A549 (cell line): ENCODE data around the gene RAB11FIP4. TPM values are rescaled to one million over a fixed set of nuclear protein-coding genes. Genes with fewer than 3 reads are reported as not detected.

Experiments
- ATAC-seq, 2 experiments: fragments of 200-7000 bp in 1 of 2; fragments of >200 bp in 1 of 2; cut with Nextera tagmentation in 1 of 2; cut with Tn5 transposase in 1 of 2; 3 replicates each; pipeline versions ENCODE4 v1.8.0 to v1.9.1; 2018 to 2020; ENCODE audit warnings: mild to moderate bottlenecking in 1 of 2, moderate library complexity in 1 of 2
- CTCF ChIA-PET: fragments of 300-600 bp; sonication (Branson Sonifier 250); formaldehyde crosslinking; extraction: SDS; loops from one replicate; lab custom pipeline; 2021; ENCODE audit warnings: antibody characterized with exemption, inconsistent platforms; lab: Yijun Ruan, JAX
- POLR2A ChIA-PET: fragments of 350-600 bp; formaldehyde crosslinking; extraction: SDS; loops from one replicate; lab custom pipeline; 2021; ENCODE audit warnings: antibody characterized with exemption, inconsistent platforms; lab: Yijun Ruan, JAX
- DNase-seq, 2 experiments: peaks; one replicate each; pipeline versions ENCODE4 v3.0.0 to v3.0.0-alpha.2; 2011 to 2016; ENCODE audit warnings: low read depth in 1 of 2, low spot score in 1 of 2
- FAIRE-seq: peaks from 2 replicates; lab custom pipeline; 2011; peaks lifted over from hg19 to GRCh38; lab: Jason Lieb, UNC
- H3K27ac ChIP-seq, 2 experiments: fragments of >200 bp; sonication (Bioruptor Twin); formaldehyde crosslinking; 3 replicates each; pipeline ENCODE4 v1.5.1; 2016 to 2017
- H3K4me1 ChIP-seq: fragments of >200 bp; sonication (Bioruptor Twin); formaldehyde crosslinking; 3 replicates; pipeline ENCODE4 v1.6.1; 2016
- H3K4me2 ChIP-seq: fragments of >200 bp; sonication (Bioruptor Twin); formaldehyde crosslinking; 3 replicates; pipeline ENCODE4 v1.6.1; 2016
- H3K4me3 ChIP-seq: fragments of >200 bp; sonication (Bioruptor Twin); formaldehyde crosslinking; 3 replicates; pipeline ENCODE4 v1.5.1; 2016
- H3K9me3 ChIP-seq: fragments of >200 bp; sonication (Bioruptor Twin); formaldehyde crosslinking; 3 replicates; pipeline ENCODE4 v1.6.1; 2016
- BCL3 ChIP-seq: fragments of >200 bp; sonication (Bioruptor Twin); formaldehyde crosslinking; IDR thresholded peaks from 3 replicates; pipeline ENCODE4 v1.6.1; 2016
- BHLHE40 ChIP-seq: IDR thresholded peaks from 2 replicates; pipeline ENCODE4 v1.6.1; 2012; ENCODE audit warnings: low read depth, low read length, inconsistent platforms
- CBX8 ChIP-seq: fragments of 200-600 bp; sonication (generic); IDR thresholded peaks from 2 replicates; pipeline ENCODE4 v1.6.1; 2016
- CHD4 ChIP-seq: fragments of 200-600 bp; sonication (generic); IDR thresholded peaks from 2 replicates; pipeline ENCODE4 v1.6.1; 2016; ENCODE audit warnings: antibody characterized with exemption, mild to moderate bottlenecking, borderline replicate concordance
- EHMT2 ChIP-seq: fragments of 200-600 bp; sonication (generic); IDR thresholded peaks from 2 replicates; pipeline ENCODE4 v1.6.1; 2016; ENCODE audit warnings: antibody characterized with exemption, low read depth, mild to moderate bottlenecking, moderate library complexity
- ESRRA ChIP-seq: fragments of 150-350 bp; IDR thresholded peaks from 2 replicates; pipeline ENCODE4 v1.6.1; 2014; ENCODE audit warnings: mild to moderate bottlenecking, low read length, borderline replicate concordance
- FOSL2 ChIP-seq, 2 experiments: fragments of 450-650 bp in 1 of 2; fragments of >200 bp in 1 of 2; sonication (Bioruptor Twin) in 1 of 2; formaldehyde crosslinking; IDR thresholded peaks; 2 replicates each; pipeline versions ENCODE4 v1.5.0 to v1.6.1; 2016 to 2020; ENCODE audit warnings: mild to moderate bottlenecking in 1 of 2, moderate library complexity in 1 of 2
- HDAC2 ChIP-seq: fragments of 200-600 bp; sonication (generic); IDR thresholded peaks from 2 replicates; pipeline ENCODE4 v1.6.1; 2016
- HEYL ChIP-seq: fragments of 250-450 bp; sonication (Bioruptor Pico); IDR thresholded peaks from 2 replicates; pipeline ENCODE4 v1.8.0; 2021; ENCODE audit warnings: mild to moderate bottlenecking, moderate library complexity
- HOXA7 ChIP-seq: fragments of 250-450 bp; sonication (Bioruptor Pico); IDR thresholded peaks from 2 replicates; pipeline ENCODE4 v1.5.0; 2020; ENCODE audit warnings: mild to moderate bottlenecking, moderate library complexity
- JUN ChIP-seq, 2 experiments: fragments of >200 bp; sonication (Bioruptor Twin); formaldehyde crosslinking; IDR thresholded peaks; 2 replicates in 1 of 2; 3 replicates in 1 of 2; pipeline ENCODE4 v1.6.1; 2016 to 2017
- JUNB ChIP-seq: fragments of >200 bp; sonication (Bioruptor Twin); formaldehyde crosslinking; IDR thresholded peaks from 2 replicates; pipeline ENCODE4 v1.6.1; 2016
- KDM1A ChIP-seq: fragments of 200-600 bp; sonication (generic); IDR thresholded peaks from 2 replicates; pipeline ENCODE4 v1.6.1; 2016; ENCODE audit warnings: low read depth, mild to moderate bottlenecking
- MAX ChIP-seq: IDR thresholded peaks from 2 replicates; pipeline ENCODE4 v1.6.1; 2012
- MAZ ChIP-seq: fragments of 150-350 bp; IDR thresholded peaks from 2 replicates; pipeline ENCODE4 v1.6.1; 2014; ENCODE audit warnings: antibody characterized with exemption, low read depth, low read length, borderline replicate concordance
- REST ChIP-seq: fragments of 200-600 bp; sonication (generic); IDR thresholded peaks from 2 replicates; pipeline ENCODE4 v1.6.1; 2016; ENCODE audit warnings: antibody characterized with exemption, mild to moderate bottlenecking, moderate library complexity
- USF2 ChIP-seq: fragments of 450-650 bp; IDR thresholded peaks from 2 replicates; pipeline ENCODE4 v1.6.1; 2014; ENCODE audit warnings: antibody characterized with exemption
- ZC3H11A ChIP-seq: fragments of 450-650 bp; IDR thresholded peaks from 2 replicates; pipeline ENCODE4 v1.6.1; 2014; ENCODE audit warnings: antibody characterized with exemption, mild to moderate bottlenecking
- ZFP36 ChIP-seq: fragments of 450-650 bp; IDR thresholded peaks from 2 replicates; pipeline ENCODE4 v1.6.1; 2014; ENCODE audit warnings: borderline replicate concordance; ENCODE audit not compliant: partially characterized antibody
- ZNF302 ChIP-seq: fragments of 250-450 bp; sonication (Bioruptor Pico); IDR thresholded peaks from 2 replicates; pipeline ENCODE4 v1.9.0; 2021; ENCODE audit warnings: inconsistent platforms, mild to moderate bottlenecking, moderate library complexity
- WGBS: methylation state at CpG from one replicate; pipeline ENCODE4 v1.1.6; 2017; ENCODE audit errors: missing lambda C conversion rate; 5-methylcytosine and 5-hydroxymethylcytosine counted together
- polyA plus RNA-seq, 4 experiments: library from polyadenylated mRNA; depleted of rRNA in 3 of 4; stranded (reverse); fragments of >200 nt; fragmentation: RNase III in 1 of 4; extraction: RNeasy Plus Mini Kit Qiagen cat#74134 plus additional on column Dnase treatment in 1 of 4; gene quantifications; 2 replicates in 3 of 4; 3 replicates in 1 of 4; pipeline ENCODE4 v1.2.3, GENCODE V29; 2011 to 2017

The RAB11FIP4 gene
- polyA plus RNA-seq, 2 of the 4 experiments (the other 2 are of a cell fraction): 1.9 to 3.5 TPM

GRCh38 chr17:31392002-31392855, 754 bp downstream of the RAB11FIP4 start:
- Histone ChIP-seq H3K4me2 (peak overlapping the region; percentile 83), H3K27ac (peak overlapping the region in 1 of 2 experiments; percentile 65; a peak in 2 of 6 replicates), H3K4me3 (peak overlapping the region; percentile 45), H3K4me1 (no peaks in the 10 kb centered on the region), H3K9me3 (no peaks in the 10 kb centered on the region)
- CTCF ChIA-PET: interaction anchor here (1.4 to 13.2 kb wide), 5 partner anchors 21 to 450 kb away, joined by 3 to 197 read pairs (median 5); no protein-coding TSS in a partner anchor
- TF ChIP-seq JUNB: no peak
- TF ChIP-seq HEYL (CRISPR knock-in tag): no peak
- TF ChIP-seq MAX: no peak
- no peak for TF ChIP-seq ZFP36
- TF ChIP-seq ESRRA: no peak
- no peak for TF ChIP-seq HDAC2
- no peak for TF ChIP-seq BHLHE40
- no peak for TF ChIP-seq BCL3
- no peak for TF ChIP-seq USF2
- no peak for TF ChIP-seq CHD4
- TF ChIP-seq HOXA7 (CRISPR knock-in tag): no peak
- TF ChIP-seq EHMT2: no peak
- no peak for TF ChIP-seq FOSL2 (IDR thresholded peaks at IDR 0.05)
- no peak for TF ChIP-seq FOSL2 (CRISPR knock-in tag; IDR thresholded peaks at IDR 0.05)
- TF ChIP-seq JUN (IDR thresholded peaks at IDR 0.05): no peak
- FAIRE-seq: no peak
- no peak for DNase-seq
- ATAC-seq: no peak
- WGBS: 95% methylated on average over 20 of the region's 52 CpGs
- POLR2A ChIA-PET: no interaction called here

GRCh38 chr17:31392856-31393748, 1.6 kb downstream of the RAB11FIP4 start:
- H3K4me2 ChIP-seq: no peak overlapping the region
- DNase-seq (no peak), ATAC-seq (peak in 1 of 2 experiments; percentile 14; a peak in 1 of 6 replicates), FAIRE-seq (no peak)
- POLR2A ChIA-PET: no interaction called here
- no peaks in the 10 kb centered on the region for H3K4me1 ChIP-seq
- H3K4me3 ChIP-seq: no peak overlapping the region
- TF ChIP-seq KDM1A (no peak), ESRRA (no peak), ZNF302 (CRISPR knock-in tag) (no peak), ZC3H11A (no peak), EHMT2 (no peak), BHLHE40 (no peak), CBX8 (no peak), CHD4 (no peak), USF2 (no peak), BCL3 (no peak), JUN (IDR thresholded peaks at IDR 0.05) (no peak), REST (no peak), MAZ (no peak)
- H3K27ac ChIP-seq: no peak overlapping the region
- 81% methylated on average over 17 of the region's 17 CpGs for WGBS
- no peaks in the 10 kb centered on the region for H3K9me3 ChIP-seq
- CTCF ChIA-PET: interaction anchor here (1.4 to 13.2 kb wide), 5 partner anchors 22 to 449 kb away, joined by 3 to 197 read pairs (median 5); no protein-coding TSS in a partner anchor
